Measurements from ENCODE around the gene UHRF1. TPM values are rescaled to one million over a fixed set of nuclear protein-coding genes. Genes with fewer than 3 reads are reported as not detected.

The UHRF1 gene
- total RNA-seq, 1 experiment from 2014 or later = 53.6 TPM

DNA sequence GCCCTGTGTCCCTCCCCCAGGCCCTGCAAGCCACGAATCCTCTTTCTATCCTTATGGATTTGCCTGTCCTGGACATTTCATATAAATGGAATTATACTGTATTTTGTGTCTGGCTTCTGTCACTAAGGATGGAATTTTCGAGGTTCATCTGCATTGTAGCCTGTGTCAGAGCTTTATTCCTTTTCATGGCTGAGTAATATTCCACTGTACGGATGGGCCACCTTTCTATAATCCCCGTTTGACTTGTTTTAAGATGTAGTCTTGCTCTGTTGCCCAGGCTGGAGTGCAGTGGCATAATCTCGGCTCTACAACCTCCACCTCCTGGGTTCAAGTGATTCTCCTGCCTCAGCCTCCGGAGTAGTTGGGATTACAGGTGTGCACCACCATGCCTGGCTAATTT, 55.8 kb downstream of the UHRF1 start:
- intact Hi-C loops (cut with micrococcal nuclease; ENCODE audit: unreplicated experiment) (no loop called here), in situ Hi-C loops (cut with HindIII; ENCODE audit: low pct_unique_long_range_greater_than_20kb, low sequenced_read_pairs) (no loop called here)
- no peak overlapping the region for H3K27ac ChIP-seq (ENCODE audit: low read length)
- POLR2A ChIA-PET = no interaction called here
- TF ChIP-seq SIN3A (IDR thresholded peaks at IDR 0.05; ENCODE audit: borderline replicate concordance, insufficient read depth, low read depth, low read length) = no peak
- TF ChIP-seq TCF7L2 (IDR thresholded peaks at IDR 0.05; ENCODE audit: low read depth, low read length) = no peak
- TF ChIP-seq, protein P1, sequence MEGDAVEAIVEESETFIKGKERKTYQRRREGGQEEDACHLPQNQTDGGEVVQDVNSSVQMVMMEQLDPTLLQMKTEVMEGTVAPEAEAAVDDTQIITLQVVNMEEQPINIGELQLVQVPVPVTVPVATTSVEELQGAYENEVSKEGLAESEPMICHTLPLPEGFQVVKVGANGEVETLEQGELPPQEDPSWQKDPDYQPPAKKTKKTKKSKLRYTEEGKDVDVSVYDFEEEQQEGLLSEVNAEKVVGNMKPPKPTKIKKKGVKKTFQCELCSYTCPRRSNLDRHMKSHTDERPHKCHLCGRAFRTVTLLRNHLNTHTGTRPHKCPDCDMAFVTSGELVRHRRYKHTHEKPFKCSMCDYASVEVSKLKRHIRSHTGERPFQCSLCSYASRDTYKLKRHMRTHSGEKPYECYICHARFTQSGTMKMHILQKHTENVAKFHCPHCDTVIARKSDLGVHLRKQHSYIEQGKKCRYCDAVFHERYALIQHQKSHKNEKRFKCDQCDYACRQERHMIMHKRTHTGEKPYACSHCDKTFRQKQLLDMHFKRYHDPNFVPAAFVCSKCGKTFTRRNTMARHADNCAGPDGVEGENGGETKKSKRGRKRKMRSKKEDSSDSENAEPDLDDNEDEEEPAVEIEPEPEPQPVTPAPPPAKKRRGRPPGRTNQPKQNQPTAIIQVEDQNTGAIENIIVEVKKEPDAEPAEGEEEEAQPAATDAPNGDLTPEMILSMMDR (IDR thresholded peaks at IDR 0.05) = no peak
- TF ChIP-seq, protein P2, sequence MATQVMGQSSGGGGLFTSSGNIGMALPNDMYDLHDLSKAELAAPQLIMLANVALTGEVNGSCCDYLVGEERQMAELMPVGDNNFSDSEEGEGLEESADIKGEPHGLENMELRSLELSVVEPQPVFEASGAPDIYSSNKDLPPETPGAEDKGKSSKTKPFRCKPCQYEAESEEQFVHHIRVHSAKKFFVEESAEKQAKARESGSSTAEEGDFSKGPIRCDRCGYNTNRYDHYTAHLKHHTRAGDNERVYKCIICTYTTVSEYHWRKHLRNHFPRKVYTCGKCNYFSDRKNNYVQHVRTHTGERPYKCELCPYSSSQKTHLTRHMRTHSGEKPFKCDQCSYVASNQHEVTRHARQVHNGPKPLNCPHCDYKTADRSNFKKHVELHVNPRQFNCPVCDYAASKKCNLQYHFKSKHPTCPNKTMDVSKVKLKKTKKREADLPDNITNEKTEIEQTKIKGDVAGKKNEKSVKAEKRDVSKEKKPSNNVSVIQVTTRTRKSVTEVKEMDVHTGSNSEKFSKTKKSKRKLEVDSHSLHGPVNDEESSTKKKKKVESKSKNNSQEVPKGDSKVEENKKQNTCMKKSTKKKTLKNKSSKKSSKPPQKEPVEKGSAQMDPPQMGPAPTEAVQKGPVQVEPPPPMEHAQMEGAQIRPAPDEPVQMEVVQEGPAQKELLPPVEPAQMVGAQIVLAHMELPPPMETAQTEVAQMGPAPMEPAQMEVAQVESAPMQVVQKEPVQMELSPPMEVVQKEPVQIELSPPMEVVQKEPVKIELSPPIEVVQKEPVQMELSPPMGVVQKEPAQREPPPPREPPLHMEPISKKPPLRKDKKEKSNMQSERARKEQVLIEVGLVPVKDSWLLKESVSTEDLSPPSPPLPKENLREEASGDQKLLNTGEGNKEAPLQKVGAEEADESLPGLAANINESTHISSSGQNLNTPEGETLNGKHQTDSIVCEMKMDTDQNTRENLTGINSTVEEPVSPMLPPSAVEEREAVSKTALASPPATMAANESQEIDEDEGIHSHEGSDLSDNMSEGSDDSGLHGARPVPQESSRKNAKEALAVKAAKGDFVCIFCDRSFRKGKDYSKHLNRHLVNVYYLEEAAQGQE (IDR thresholded peaks at IDR 0.05; ENCODE audit: insufficient read depth in 1 of 2, low read depth in 2 of 2, low read length in 1 of 2) = no peak
- TF ChIP-seq POLR2AphosphoS5 (IDR thresholded peaks at IDR 0.05; ENCODE audit: low read depth, low read length) = no peak
- peaks cover 5% of the 10 kb centered on the region; the same call in 1 of the 2 replicates for H3K4me1 ChIP-seq (ENCODE audit: control insufficient read depth, insufficient read depth, low read length)
- H3K4me3 ChIP-seq (ENCODE audit: low read depth in 2 of 2, low read length in 2 of 2) = no peak overlapping the region
- no peak for ATAC-seq
- DNase-seq (ENCODE audit: low read depth, low spot score) = no peak
- H3K9me3 ChIP-seq (ENCODE audit: control insufficient read depth, insufficient read depth, low read depth, low read length) = no peaks in the 10 kb centered on the region
- H3K27me3 ChIP-seq (ENCODE audit: control insufficient read depth, insufficient read depth, low read length) = no peaks in the 10 kb centered on the region
- BruUV-seq (replicated peaks) = no TSS peak
- CTCF ChIA-PET = no interaction called here
- H3K36me3 ChIP-seq (ENCODE audit: control insufficient read depth, insufficient read depth, low read length) = no peaks in the 10 kb centered on the region; the same call in 1 of the 2 replicates

DNA sequence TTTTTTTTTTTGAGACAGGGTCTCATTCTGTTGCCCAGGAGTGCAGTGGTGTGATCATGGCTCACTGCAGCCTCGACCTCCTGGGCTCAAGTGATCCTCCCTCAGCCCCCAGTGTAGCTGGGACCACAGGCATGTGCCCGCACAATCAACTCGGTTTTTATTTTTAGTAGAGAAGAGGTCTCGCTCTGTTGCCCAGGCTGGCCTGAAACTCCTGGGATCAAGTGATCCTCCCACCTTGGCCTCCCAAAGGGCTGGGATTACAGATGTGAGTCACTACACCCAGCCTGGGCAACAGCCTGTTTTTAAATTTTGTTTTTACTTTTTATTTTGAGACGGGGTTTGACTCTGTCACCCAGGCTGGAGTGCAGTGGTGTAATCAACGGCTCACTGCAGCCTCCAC, 57.3 kb downstream of the UHRF1 start:
- no peak overlapping the region for H3K27ac ChIP-seq (ENCODE audit: low read length)
- TF ChIP-seq, protein P1 (IDR thresholded peaks at IDR 0.05) = no peak
- TF ChIP-seq POLR2AphosphoS5 (IDR thresholded peaks at IDR 0.05; ENCODE audit: low read depth, low read length) (no peak), TCF7L2 (IDR thresholded peaks at IDR 0.05; ENCODE audit: low read depth, low read length) (no peak), SIN3A (IDR thresholded peaks at IDR 0.05; ENCODE audit: borderline replicate concordance, insufficient read depth, low read depth, low read length) (no peak)
- TF ChIP-seq, protein P2 (IDR thresholded peaks at IDR 0.05; ENCODE audit: insufficient read depth in 1 of 2, low read depth in 2 of 2, low read length in 1 of 2) = no peak
- H3K4me3 ChIP-seq (ENCODE audit: low read depth in 2 of 2, low read length in 2 of 2) = no peak overlapping the region
- DNase-seq (ENCODE audit: low read depth, low spot score) = no peak
- CTCF ChIA-PET = no interaction called here
- POLR2A ChIA-PET = no interaction called here
- in situ Hi-C loops (cut with HindIII; ENCODE audit: low pct_unique_long_range_greater_than_20kb, low sequenced_read_pairs) (no loop called here), intact Hi-C loops (cut with micrococcal nuclease; ENCODE audit: unreplicated experiment) (no loop called here)
- H3K9me3 ChIP-seq (ENCODE audit: control insufficient read depth, insufficient read depth, low read depth, low read length) = no peaks in the 10 kb centered on the region
- no peak for ATAC-seq
- no TSS peak for BruUV-seq (replicated peaks)
- peaks cover 6% of the 10 kb centered on the region for H3K4me1 ChIP-seq (ENCODE audit: control insufficient read depth, insufficient read depth, low read length)
- H3K36me3 ChIP-seq (ENCODE audit: control insufficient read depth, insufficient read depth, low read length) = no peaks in the 10 kb centered on the region; the same call in 1 of the 2 replicates
- H3K27me3 ChIP-seq (ENCODE audit: control insufficient read depth, insufficient read depth, low read length) = no peaks in the 10 kb centered on the region
